BJ (cell line): ENCODE measurements around the gene GRAP2. TPM values are rescaled to one million over a fixed set of nuclear protein-coding genes. Genes with fewer than 3 reads are reported as not detected.

ENCODE experiments used
- CTCF ChIA-PET: fragments of 350-600 bp; formaldehyde crosslinking; extraction: SDS; loops from one replicate; lab custom pipeline; 2021; ENCODE audit warnings: antibody characterized with exemption, inconsistent platforms; lab: Yijun Ruan, JAX
- POLR2A ChIA-PET: fragments of 300-600 bp; sonication (Branson Sonifier 250); formaldehyde crosslinking; extraction: SDS; loops from one replicate; lab custom pipeline; 2021; ENCODE audit warnings: antibody characterized with exemption; lab: Charles Lee
- DNase-seq: peaks from one replicate; pipeline ENCODE4 v3.0.0-alpha.2; 2011; ENCODE audit warnings: low read depth
- H3K27me3 ChIP-seq: 2 replicates; pipeline ENCODE4 v1.6.0; 2011; ENCODE audit warnings: low read length; ENCODE audit not compliant: control insufficient read depth, insufficient read depth
- H3K36me3 ChIP-seq: 2 replicates; pipeline ENCODE4 v1.5.1; 2011; ENCODE audit warnings: low read length; ENCODE audit not compliant: control insufficient read depth, insufficient read depth
- H3K4me3 ChIP-seq: 2 replicates; pipeline ENCODE4 v1.5.1; 2011; ENCODE audit warnings: low read depth, mild to moderate bottlenecking, control low read depth, low read length
- polyA plus RNA-seq: library from polyadenylated mRNA; depleted of rRNA; stranded (reverse); fragments of >200 nt; gene quantifications from 2 replicates; pipeline ENCODE4 v1.2.3, GENCODE V29; 2011
- TF ChIP-seq, protein P1 (sequence below): IDR thresholded peaks from 2 replicates; pipeline ENCODE4 v1.5.1; 2011; ENCODE audit warnings: low read depth, mild to moderate bottlenecking, control low read depth, inconsistent platforms, low read length, moderate library complexity; ENCODE audit not compliant: insufficient read depth

GRAP2 gene
- polyA plus RNA-seq, 1 experiment, result not detected

- H3K36me3 ChIP-seq, result no peaks in the 10 kb centered on the region
- POLR2A ChIA-PET, result no interaction called here
- no peak for DNase-seq
- TF ChIP-seq, protein P1, sequence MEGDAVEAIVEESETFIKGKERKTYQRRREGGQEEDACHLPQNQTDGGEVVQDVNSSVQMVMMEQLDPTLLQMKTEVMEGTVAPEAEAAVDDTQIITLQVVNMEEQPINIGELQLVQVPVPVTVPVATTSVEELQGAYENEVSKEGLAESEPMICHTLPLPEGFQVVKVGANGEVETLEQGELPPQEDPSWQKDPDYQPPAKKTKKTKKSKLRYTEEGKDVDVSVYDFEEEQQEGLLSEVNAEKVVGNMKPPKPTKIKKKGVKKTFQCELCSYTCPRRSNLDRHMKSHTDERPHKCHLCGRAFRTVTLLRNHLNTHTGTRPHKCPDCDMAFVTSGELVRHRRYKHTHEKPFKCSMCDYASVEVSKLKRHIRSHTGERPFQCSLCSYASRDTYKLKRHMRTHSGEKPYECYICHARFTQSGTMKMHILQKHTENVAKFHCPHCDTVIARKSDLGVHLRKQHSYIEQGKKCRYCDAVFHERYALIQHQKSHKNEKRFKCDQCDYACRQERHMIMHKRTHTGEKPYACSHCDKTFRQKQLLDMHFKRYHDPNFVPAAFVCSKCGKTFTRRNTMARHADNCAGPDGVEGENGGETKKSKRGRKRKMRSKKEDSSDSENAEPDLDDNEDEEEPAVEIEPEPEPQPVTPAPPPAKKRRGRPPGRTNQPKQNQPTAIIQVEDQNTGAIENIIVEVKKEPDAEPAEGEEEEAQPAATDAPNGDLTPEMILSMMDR, result no peak
- H3K4me3 ChIP-seq, result no peak overlapping the region
- CTCF ChIA-PET, result no interaction called here
- H3K27me3 ChIP-seq, result peaks cover 22% of the 10 kb centered on the region
Observed at GRCh38 chr22:39935612-39936011, 34.7 kb downstream of the GRAP2 start.

DNA sequence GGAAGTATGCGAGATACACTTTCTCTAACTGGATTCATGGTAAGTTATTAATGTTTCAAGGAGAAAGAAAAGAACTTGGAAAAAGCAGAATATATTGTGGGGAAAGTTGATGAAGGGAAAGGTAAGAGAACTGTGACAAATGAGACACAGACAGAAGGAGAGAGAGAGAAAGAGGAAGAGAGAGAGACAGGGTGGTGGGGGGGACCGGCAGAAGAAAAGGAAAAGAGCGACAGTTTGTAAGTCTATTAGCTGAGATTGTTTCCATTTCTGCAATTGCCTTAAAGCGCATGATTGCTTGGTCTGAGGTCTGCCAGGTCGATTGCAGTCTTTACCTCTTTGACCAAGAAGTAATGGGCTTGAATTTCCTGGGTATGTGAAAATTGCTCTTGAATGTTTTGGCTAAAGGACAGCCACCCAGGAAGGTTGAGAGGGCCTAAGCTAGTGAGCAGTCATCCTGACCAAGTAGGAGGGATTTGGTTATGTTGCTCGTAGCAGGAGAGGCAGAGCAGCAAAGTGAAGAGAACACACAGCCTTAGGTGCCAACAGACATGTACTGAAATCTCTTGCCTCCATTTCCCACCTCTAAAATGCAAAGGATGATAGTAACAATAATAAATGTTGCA lies 35.8 kb downstream of the GRAP2 start:
- Histone ChIP-seq H3K36me3 (no peaks in the 10 kb centered on the region), H3K27me3 (peaks cover 21% of the 10 kb centered on the region), H3K4me3 (no peak overlapping the region)
- ChIA-PET POLR2A (no interaction called here), CTCF (interaction anchor here (0.7 kb wide), 1 partner anchor 647 kb away, joined by 3 read pairs; no protein-coding TSS in a partner anchor)
- TF ChIP-seq, protein P1, result no peak
- no peak for DNase-seq

GRCh38 chr22:39937906-39938305 lies 37.0 kb downstream of the GRAP2 start:
- Histone ChIP-seq H3K27me3 (peaks cover 21% of the 10 kb centered on the region), H3K36me3 (no peaks in the 10 kb centered on the region), H3K4me3 (no peak overlapping the region)
- TF ChIP-seq, protein P1, result no peak
- POLR2A ChIA-PET, result no interaction called here
- no peak for DNase-seq
- CTCF ChIA-PET, result no interaction called here

GRCh38 chr22:39938509-39939111 lies 37.7 kb downstream of the GRAP2 start:
- DNase-seq, result no peak
- TF ChIP-seq, protein P1, result no peak
- H3K36me3 ChIP-seq, result no peaks in the 10 kb centered on the region
- no peak overlapping the region for H3K4me3 ChIP-seq
- ChIA-PET CTCF (no interaction called here), POLR2A (no interaction called here)
- H3K27me3 ChIP-seq, result peaks cover 21% of the 10 kb centered on the region

DNA sequence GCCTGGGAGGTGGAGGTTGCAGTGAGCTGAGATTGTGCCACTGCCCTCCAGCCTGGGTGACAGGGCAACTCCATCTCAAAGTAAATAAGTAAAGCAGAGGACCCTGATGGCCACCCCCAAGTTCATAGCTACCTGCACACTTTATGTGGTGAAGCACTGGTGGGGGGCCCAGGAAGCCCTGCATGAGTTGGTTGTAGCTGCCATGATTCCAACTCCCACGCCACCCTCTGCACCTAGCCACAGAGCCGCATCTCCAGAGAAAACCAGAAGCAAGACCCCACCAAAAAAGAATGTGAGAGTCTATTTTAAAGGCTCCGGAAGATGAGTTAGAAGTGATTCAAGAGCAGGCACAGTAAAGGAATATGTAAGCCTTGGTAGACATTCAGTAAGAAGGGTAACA lies 38.9 kb downstream of the GRAP2 start:
- ChIA-PET POLR2A (no interaction called here), CTCF (interaction anchor here (1.3 kb wide), 1 partner anchor 19 kb away, joined by 3 read pairs; no protein-coding TSS in a partner anchor)
- H3K4me3 ChIP-seq, result no peak overlapping the region
- H3K36me3 ChIP-seq, result no peaks in the 10 kb centered on the region
- DNase-seq, result no peak
- peaks cover 19% of the 10 kb centered on the region for H3K27me3 ChIP-seq
- TF ChIP-seq, protein P1, result no peak
